Neural crest cell (in vitro differentiated cells): ENCODE data around the gene ESR1. TPM values are rescaled to one million over a fixed set of nuclear protein-coding genes. Genes with fewer than 3 reads are reported as not detected.
"Not testable (repeated sequence)": the region's sequence is repeated elsewhere in the genome, so short reads cannot be mapped to it uniquely, and the experiment has no call there.

Experiments used
- DNase-seq: peaks from one replicate; pipeline ENCODE4 v3.0.0; 2021; ENCODE audit warnings: low read depth, mixed read lengths, low spot score
- H3K27ac Mint-ChIP-seq: one replicate; pipeline ENCODE4 v1.8.0; 2021; ENCODE audit warnings: mild to moderate bottlenecking, mixed read lengths; ENCODE audit not compliant: unreplicated experiment
- H3K27me3 Mint-ChIP-seq: 2 replicates; pipeline ENCODE4 v1.8.0; 2021; ENCODE audit warnings: low read depth, mild to moderate bottlenecking, mixed read lengths
- H3K36me3 Mint-ChIP-seq: 2 replicates; pipeline ENCODE4 v1.8.0; 2021; ENCODE audit warnings: low read depth, mild to moderate bottlenecking, mixed read lengths
- H3K4me1 Mint-ChIP-seq: 2 replicates; pipeline ENCODE4 v1.8.0; 2021; ENCODE audit warnings: mixed read lengths
- H3K4me3 Mint-ChIP-seq: one replicate; pipeline ENCODE4 v1.8.0; 2021; ENCODE audit warnings: mild to moderate bottlenecking, mixed read lengths
- H3K9me3 Mint-ChIP-seq: 2 replicates; pipeline ENCODE4 v1.8.0; 2021; ENCODE audit warnings: mixed read lengths
- CTCF ChIP-seq: fragments of 200-600 bp; sonication (generic); conservative IDR thresholded peaks from 2 replicates; pipeline ENCODE4 v1.5.0; 2021; ENCODE audit warnings: antibody characterized with exemption, mild to moderate bottlenecking
- total RNA-seq: library from RNA; stranded (reverse); gene quantifications from 2 replicates; pipeline ENCODE4 v1.2.1, GENCODE V29; 2021

ESR1 gene
- total RNA-seq, 1 donor from 2014 or later, result not detected

DNA sequence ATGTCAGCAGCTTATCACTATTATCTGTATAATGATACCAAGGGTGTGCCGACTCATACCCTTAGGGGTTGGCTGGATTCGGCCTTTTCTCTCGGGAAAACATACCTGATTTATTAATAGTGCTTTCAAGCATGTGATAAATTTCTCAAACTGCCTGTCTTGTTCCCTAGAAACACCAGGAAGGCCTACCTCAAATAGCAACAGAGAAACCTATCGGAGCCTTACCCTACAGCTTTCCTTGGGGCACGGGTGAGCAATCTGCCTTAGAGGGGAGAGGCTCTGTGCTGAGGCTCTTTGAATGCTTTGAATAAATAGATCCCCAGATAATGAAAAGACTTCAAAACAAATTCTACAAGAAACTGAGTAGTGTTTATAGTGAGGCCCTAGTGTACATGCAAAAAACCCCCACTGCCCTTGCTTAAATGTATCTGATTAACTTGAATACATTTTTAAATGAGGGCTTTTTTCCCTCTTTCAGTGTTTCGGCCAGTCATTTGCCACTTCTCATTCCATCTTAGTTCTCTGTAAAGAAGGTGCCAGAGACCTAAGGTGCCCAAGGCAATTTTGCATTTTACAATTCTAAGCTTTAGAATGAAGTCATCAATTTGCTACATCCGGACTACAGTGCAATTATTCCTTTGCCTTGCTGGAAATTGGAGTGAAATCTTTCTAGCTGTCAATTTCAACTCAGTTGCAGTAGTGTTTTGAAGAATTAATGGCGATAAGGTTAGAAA, 320.1 kb downstream of the ESR1 start:
- H3K4me3 Mint-ChIP-seq, result no peak overlapping the region
- peaks cover 4% of the 10 kb centered on the region for H3K4me1 Mint-ChIP-seq
- no peak for DNase-seq
- no peak for TF ChIP-seq CTCF
- H3K9me3 Mint-ChIP-seq, result no peaks in the 10 kb centered on the region
- H3K27ac Mint-ChIP-seq, result no peak overlapping the region
- H3K27me3 Mint-ChIP-seq, result no peaks in the 10 kb centered on the region
- peaks cover 6% of the 10 kb centered on the region for H3K36me3 Mint-ChIP-seq

DNA sequence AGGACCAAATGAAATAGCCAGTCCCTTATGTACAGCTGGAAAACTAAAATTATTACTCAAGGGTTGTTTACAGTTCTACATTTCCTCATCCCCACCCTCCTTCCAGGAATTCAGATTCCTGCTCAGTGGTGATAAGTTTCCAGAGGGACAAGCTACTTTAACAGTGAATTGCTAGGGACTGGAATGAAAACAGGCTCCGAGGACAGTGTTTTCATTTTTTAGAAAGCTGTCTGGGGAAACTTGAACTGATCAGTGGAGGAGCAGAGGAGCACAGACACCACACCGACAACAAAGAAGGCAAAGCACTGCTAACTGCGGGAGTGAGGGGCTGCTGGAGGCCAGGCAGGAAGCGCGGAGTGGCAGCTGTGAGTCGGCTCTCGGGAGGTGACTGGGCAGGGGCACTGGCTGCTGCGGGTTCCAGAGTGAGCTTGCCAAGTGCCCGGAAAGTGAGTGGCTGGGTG, 322.2 kb downstream of the ESR1 start:
- peak overlapping the region; percentile 81 for H3K27ac Mint-ChIP-seq
- no peak for DNase-seq
- H3K36me3 Mint-ChIP-seq, result peaks cover 6% of the 10 kb centered on the region
- TF ChIP-seq CTCF, result no peak
- peaks cover 4% of the 10 kb centered on the region for H3K4me1 Mint-ChIP-seq
- no peaks in the 10 kb centered on the region for H3K9me3 Mint-ChIP-seq
- no peak overlapping the region for H3K4me3 Mint-ChIP-seq
- no peaks in the 10 kb centered on the region for H3K27me3 Mint-ChIP-seq

GRCh38 chr6:152130441-152130840, 323.0 kb downstream of the ESR1 start:
- Mint-ChIP-seq H3K27ac (no peak overlapping the region), H3K9me3 (no peaks in the 10 kb centered on the region), H3K4me3 (no peak overlapping the region), H3K27me3 (no peaks in the 10 kb centered on the region), H3K4me1 (peaks cover 4% of the 10 kb centered on the region), H3K36me3 (peaks cover 6% of the 10 kb centered on the region)
- no peak for DNase-seq
- TF ChIP-seq CTCF, result no peak

DNA sequence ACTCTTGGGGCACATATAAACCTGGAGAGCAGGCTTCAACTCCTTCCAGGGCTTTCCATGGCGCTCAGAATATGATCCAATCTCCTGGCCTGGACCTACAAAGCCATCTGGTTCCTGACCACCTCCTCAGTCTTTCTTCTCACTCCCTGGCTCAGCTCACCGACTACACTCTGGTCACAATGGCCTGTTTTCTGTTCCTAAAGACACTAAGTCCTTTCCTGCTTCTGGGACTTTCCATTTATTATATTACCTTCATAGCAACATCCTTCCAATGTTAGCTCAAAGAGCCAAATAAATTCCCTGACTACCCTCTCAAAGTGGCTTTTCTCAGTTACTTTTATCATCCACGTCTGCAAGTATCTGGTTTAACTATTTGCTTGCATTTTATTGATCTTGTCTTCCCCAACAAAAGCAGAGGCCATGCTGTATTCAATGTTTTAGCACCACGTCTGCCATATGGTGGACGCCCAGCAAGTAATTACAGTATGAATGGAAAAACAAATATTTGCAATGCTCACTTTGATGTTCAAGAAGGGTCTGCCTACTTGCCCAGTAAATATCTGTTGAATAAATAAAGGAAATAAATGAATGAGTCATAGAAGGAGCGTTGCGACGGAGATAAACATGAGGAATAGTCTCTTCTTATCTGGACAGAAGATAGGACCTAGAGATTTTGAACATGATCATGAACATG, 328.4 kb downstream of the ESR1 start:
- no peak for TF ChIP-seq CTCF
- Mint-ChIP-seq H3K27me3 (no peaks in the 10 kb centered on the region), H3K36me3 (peaks cover 4% of the 10 kb centered on the region), H3K27ac (no peak overlapping the region), H3K4me1 (no peaks in the 10 kb centered on the region), H3K9me3 (no peaks in the 10 kb centered on the region), H3K4me3 (no peak overlapping the region)
- DNase-seq, result no peak

DNA sequence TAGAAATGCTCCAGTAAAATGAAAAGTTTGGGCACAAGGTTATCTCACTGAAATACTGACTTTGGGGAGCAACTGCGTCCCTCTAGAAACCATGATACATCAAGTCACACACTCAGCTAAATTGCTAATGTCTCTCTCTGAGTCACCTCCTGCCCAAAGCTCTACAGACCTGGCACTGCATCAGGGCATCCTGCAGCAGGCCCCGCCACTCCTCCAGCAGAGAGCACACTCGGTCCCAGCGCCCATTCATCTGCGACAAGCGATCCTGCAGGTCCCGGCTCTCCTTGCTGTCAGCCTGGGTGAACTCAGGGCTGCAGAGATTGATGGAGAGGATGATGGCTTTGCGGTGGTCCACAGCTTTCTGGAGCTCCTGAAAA, 329.0 kb downstream of the ESR1 start:
- Mint-ChIP-seq H3K4me1 (no peaks in the 10 kb centered on the region), H3K27me3 (no peaks in the 10 kb centered on the region)

GRCh38 chr6:152138344-152138743, 330.9 kb downstream of the ESR1 start:
- not testable (repeated sequence) for H3K4me1 Mint-ChIP-seq, H3K4me3 Mint-ChIP-seq, H3K36me3 Mint-ChIP-seq, H3K27me3 Mint-ChIP-seq, H3K27ac Mint-ChIP-seq, DNase-seq, H3K9me3 Mint-ChIP-seq

More for the DNA sequence above, 329.0 kb downstream of the ESR1 start:
- Mint-ChIP-seq H3K36me3 (peaks cover 4% of the 10 kb centered on the region), H3K9me3 (no peaks in the 10 kb centered on the region), H3K27ac (no peak overlapping the region), H3K4me3 (no peak overlapping the region)
- no peak for DNase-seq
- no peak for TF ChIP-seq CTCF
